GM12878 (cell line): Measurements from ENCODE around the gene CAMK4. TPM values are rescaled to one million over a fixed set of nuclear protein-coding genes. Genes with fewer than 3 reads are reported as not detected.

Source experiments
- ATAC-seq: fragments of 200-7000 bp; cut with Tn5 transposase; 3 replicates; pipeline ENCODE4 v1.9.1; 2020; ENCODE audit warnings: mild to moderate bottlenecking, moderate library complexity
- BruUV-seq: library from RNA; stranded (reverse); fragments of 400-500 nt; replicated peaks from 2 replicates; lab custom pipeline; 2021; lab: Mats Ljungman, UMichigan
- CTCF ChIA-PET: fragments of 300-600 bp; sonication (Branson Sonifier 250); formaldehyde crosslinking; extraction: SDS; loops from one replicate; lab custom pipeline; 2021; ENCODE audit warnings: inconsistent platforms; lab: Yijun Ruan, JAX
- POLR2A ChIA-PET: fragments of 350-600 bp; formaldehyde crosslinking; extraction: SDS; loops from one replicate; lab custom pipeline; 2021; ENCODE audit warnings: inconsistent platforms; lab: Charles Lee
- RAD21 ChIA-PET: fragments of 300-600 bp; sonication (Branson Sonifier 250); formaldehyde crosslinking; loops from one replicate; lab custom pipeline; 2023; ENCODE audit warnings: antibody characterized with exemption; ENCODE audit not compliant: unreplicated experiment; lab: Charles Lee
- SMC1A ChIA-PET: fragments of 300-600 bp; sonication (Branson Sonifier 250); formaldehyde crosslinking; loops from one replicate; lab custom pipeline; 2023; ENCODE audit not compliant: unreplicated experiment, uncharacterized antibody; lab: Charles Lee
- DNase-seq: peaks from one replicate; pipeline ENCODE4 v3.0.0-alpha.2; 2011; ENCODE audit warnings: low read depth, low spot score
- FAIRE-seq: peaks from 3 replicates; lab custom pipeline; 2011; peaks lifted over from hg19 to GRCh38; lab: Jason Lieb, UNC
- H2AFZ ChIP-seq: 2 replicates; pipeline ENCODE4 v1.6.0; 2011; ENCODE audit warnings: low read depth, low read length, control low read depth; ENCODE audit not compliant: control insufficient read depth
- H3K27ac ChIP-seq: 2 replicates; pipeline ENCODE4 v1.5.1; 2011; ENCODE audit warnings: control low read depth; ENCODE audit not compliant: control insufficient read depth, insufficient read depth
- H3K27me3 ChIP-seq, 2 experiments: replicated peaks in 1 of 2; 2 replicates each; pipeline versions ENCODE4 v1.6.0 to v1.6.1; 2011; ENCODE audit warnings: low read length in 1 of 2; ENCODE audit not compliant: control insufficient read depth in 2 of 2, insufficient read depth in 2 of 2
- H3K36me3 ChIP-seq, 2 experiments: 2 replicates each; pipeline ENCODE4 v1.5.1; 2011; ENCODE audit warnings: low read length in 1 of 2; ENCODE audit not compliant: control insufficient read depth in 2 of 2, insufficient read depth in 2 of 2
- H3K4me1 ChIP-seq: 2 replicates; pipeline ENCODE4 v1.6.1; 2011; ENCODE audit warnings: mild to moderate bottlenecking, low read length, moderate library complexity, mixed read lengths; ENCODE audit not compliant: control insufficient read depth, insufficient read depth
- H3K4me2 ChIP-seq: 2 replicates; pipeline ENCODE4 v1.6.0; 2011; ENCODE audit warnings: control low read depth; ENCODE audit not compliant: control insufficient read depth, insufficient read depth
- H3K4me3 ChIP-seq: fragments of 200-600 bp; sonication (generic); 2 replicates; pipeline ENCODE4 v1.5.1; 2016
- H3K79me2 ChIP-seq: 2 replicates; pipeline ENCODE4 v1.6.0; 2011; ENCODE audit warnings: low read length; ENCODE audit not compliant: control insufficient read depth, insufficient read depth
- H3K9ac ChIP-seq: 2 replicates; pipeline ENCODE4 v1.8.0; 2011; ENCODE audit warnings: low read length, control low read depth, mixed read lengths; ENCODE audit not compliant: control insufficient read depth, insufficient read depth
- H3K9me3 ChIP-seq: replicated peaks from 3 replicates; pipeline ENCODE4 v1.5.1; 2011; ENCODE audit warnings: mild to moderate bottlenecking, low read length; ENCODE audit not compliant: control insufficient read depth, insufficient read depth
- H4K20me1 ChIP-seq: 2 replicates; pipeline ENCODE4 v1.6.0; 2011; ENCODE audit not compliant: control insufficient read depth, insufficient read depth
- CHD4 ChIP-seq: fragments of 200-600 bp; sonication (generic); IDR thresholded peaks from 2 replicates; pipeline ENCODE4 v1.6.1; 2016; ENCODE audit warnings: mild to moderate bottlenecking
- NR2F1 ChIP-seq: fragments of 450-650 bp; conservative IDR thresholded peaks from 2 replicates; pipeline ENCODE4 v1.6.1; 2017; ENCODE audit warnings: mild to moderate bottlenecking
- YBX1 ChIP-seq: fragments of 450-650 bp; IDR thresholded peaks from 2 replicates; pipeline ENCODE4 v1.6.1; 2016; ENCODE audit warnings: antibody characterized with exemption
- WGBS: methylation state at CpG from one replicate; pipeline ENCODE4 v1.1.6; 2016; ENCODE audit warnings: low lambda C conversion rate; ENCODE audit not compliant: insufficient replicate concordance, insufficient coverage; ENCODE audit errors: missing lambda C conversion rate; 5-methylcytosine and 5-hydroxymethylcytosine counted together
- in situ Hi-C: fragments of 300-500 bp; cut with MboI; formaldehyde crosslinking; loops from 9 replicates; pipeline ENCODE4 v1.14.3; 2018; ENCODE audit warnings: mixed read lengths
- intact Hi-C: fragments of 100-400 bp; cut with micrococcal nuclease; formaldehyde crosslinking; loops from one replicate; pipeline ENCODE4 v1.14.2; 2022; ENCODE audit not compliant: unreplicated experiment
- polyA plus RNA-seq, 11 experiments: library from polyadenylated mRNA; depleted of rRNA in 4 of 11; unstranded in 6 of 11; stranded (reverse) in 5 of 11; fragments of >200 nt; fragmentation: Nextera tagmentation in 4 of 11; fragmentation: Illumina TruSeq in 1 of 11; extraction: Ambion mirVana in 4 of 11; extraction: Trizol in 1 of 11; gene quantifications; 1 replicate in 1 of 11; 2 replicates in 10 of 11; pipeline versions ENCODE4 v1.2.1 to v1.2.3, GENCODE V29; 2011 to 2016; ENCODE audit warnings: inconsistent platforms in 2 of 11, missing spikeins in 2 of 11, low read depth in 1 of 11
- total RNA-seq, 4 experiments: library from RNA; depleted of rRNA in 3 of 4; stranded (reverse); fragments of >200 nt in 3 of 4; fragmentation: Illumina TruSeq in 1 of 4; extraction: Trizol in 1 of 4; gene quantifications; 2 replicates each; pipeline versions ENCODE4 v1.2.1 to v1.2.3, GENCODE V29; 2013 to 2021
- TF ChIP-seq, protein P1 (sequence below): IDR thresholded peaks from 2 replicates; pipeline ENCODE4 v1.6.1; 2012; ENCODE audit warnings: low read depth, low read length, improper control_type of control experiment
- TF ChIP-seq, protein P2 (sequence below): fragments of 150-350 bp; IDR thresholded peaks from 2 replicates; pipeline ENCODE4 v1.6.1; 2016; ENCODE audit warnings: low read depth, low read length

The CAMK4 gene
- total and polyA plus RNA-seq, 10 of the 15 experiments (the other 5 are each of a cell fraction or from before 2014, with no cell fraction given) = 13.3 to 51.9 (median 35.3) TPM

DNA sequence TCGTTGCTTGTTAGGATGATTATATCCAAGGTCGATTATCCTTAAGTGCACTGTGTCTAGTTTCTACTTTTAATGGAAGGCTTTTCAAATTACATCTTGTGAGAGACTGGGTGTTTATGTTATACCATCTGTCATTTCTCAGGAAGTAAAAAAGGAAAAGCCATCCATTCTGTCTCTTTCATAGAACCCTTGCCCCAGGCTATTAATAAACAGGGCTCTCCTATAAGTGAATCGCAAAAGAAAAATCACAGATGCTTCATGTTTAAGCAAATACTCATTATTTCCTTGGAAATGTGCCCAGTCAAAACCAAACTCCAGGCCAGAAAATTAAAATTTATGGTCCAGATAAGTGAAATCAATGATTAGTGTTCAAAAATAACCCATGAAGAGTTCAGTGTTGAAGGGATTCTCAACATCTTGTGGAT lies 230.0 kb downstream of the CAMK4 start (continued):
- TF ChIP-seq, protein P1, sequence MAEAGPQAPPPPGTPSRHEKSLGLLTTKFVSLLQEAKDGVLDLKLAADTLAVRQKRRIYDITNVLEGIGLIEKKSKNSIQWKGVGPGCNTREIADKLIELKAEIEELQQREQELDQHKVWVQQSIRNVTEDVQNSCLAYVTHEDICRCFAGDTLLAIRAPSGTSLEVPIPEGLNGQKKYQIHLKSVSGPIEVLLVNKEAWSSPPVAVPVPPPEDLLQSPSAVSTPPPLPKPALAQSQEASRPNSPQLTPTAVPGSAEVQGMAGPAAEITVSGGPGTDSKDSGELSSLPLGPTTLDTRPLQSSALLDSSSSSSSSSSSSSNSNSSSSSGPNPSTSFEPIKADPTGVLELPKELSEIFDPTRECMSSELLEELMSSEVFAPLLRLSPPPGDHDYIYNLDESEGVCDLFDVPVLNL = no peak
- TF ChIP-seq, protein P2, sequence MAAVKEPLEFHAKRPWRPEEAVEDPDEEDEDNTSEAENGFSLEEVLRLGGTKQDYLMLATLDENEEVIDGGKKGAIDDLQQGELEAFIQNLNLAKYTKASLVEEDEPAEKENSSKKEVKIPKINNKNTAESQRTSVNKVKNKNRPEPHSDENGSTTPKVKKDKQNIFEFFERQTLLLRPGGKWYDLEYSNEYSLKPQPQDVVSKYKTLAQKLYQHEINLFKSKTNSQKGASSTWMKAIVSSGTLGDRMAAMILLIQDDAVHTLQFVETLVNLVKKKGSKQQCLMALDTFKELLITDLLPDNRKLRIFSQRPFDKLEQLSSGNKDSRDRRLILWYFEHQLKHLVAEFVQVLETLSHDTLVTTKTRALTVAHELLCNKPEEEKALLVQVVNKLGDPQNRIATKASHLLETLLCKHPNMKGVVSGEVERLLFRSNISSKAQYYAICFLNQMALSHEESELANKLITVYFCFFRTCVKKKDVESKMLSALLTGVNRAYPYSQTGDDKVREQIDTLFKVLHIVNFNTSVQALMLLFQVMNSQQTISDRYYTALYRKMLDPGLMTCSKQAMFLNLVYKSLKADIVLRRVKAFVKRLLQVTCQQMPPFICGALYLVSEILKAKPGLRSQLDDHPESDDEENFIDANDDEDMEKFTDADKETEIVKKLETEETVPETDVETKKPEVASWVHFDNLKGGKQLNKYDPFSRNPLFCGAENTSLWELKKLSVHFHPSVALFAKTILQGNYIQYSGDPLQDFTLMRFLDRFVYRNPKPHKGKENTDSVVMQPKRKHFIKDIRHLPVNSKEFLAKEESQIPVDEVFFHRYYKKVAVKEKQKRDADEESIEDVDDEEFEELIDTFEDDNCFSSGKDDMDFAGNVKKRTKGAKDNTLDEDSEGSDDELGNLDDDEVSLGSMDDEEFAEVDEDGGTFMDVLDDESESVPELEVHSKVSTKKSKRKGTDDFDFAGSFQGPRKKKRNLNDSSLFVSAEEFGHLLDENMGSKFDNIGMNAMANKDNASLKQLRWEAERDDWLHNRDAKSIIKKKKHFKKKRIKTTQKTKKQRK = no peak
- TF ChIP-seq NR2F1 = no peak
- no peak for TF ChIP-seq YBX1

DNA sequence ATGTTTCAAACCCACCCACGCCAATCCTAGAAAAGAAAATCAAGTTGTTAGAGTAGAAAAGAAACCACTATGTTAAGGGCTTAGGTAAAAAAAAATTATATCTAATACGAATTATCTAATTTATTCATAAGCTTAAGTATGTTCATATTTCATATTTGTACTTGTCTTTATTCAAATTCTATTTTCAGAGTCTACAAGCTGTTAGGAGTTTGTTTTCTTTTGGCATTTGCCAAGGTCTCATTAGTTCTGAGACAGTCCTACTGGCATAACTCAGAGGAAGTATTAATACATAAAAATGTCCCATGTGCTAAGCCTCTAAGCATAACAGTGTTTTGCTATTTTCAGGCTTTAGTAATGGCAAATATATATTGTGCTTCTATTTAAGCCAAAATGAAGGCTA lies 230.6 kb downstream of the CAMK4 start:
- ATAC-seq (no peak), DNase-seq (no peak), FAIRE-seq (no peak)
- H3K4me3 ChIP-seq = no peak overlapping the region
- H3K27ac ChIP-seq = no peak overlapping the region
- WGBS = 73% methylated on average over 2 of the region's 2 CpGs
- no peak overlapping the region for H3K4me2 ChIP-seq
- CTCF ChIA-PET = interaction anchor here (0.6 to 1.0 kb wide), 2 partner anchors 64 to 296 kb away, joined by 3 read pairs; no protein-coding TSS in a partner anchor
- intact Hi-C loops (no loop called here), in situ Hi-C loops (no loop called here)
- H3K9ac ChIP-seq = no peak overlapping the region
- no peak overlapping the region for H2AFZ ChIP-seq
- peaks cover 0 to 6% of the 10 kb centered on the region in 2 experiments; a peak in 1 of 4 replicates for H3K36me3 ChIP-seq
- no peaks in the 10 kb centered on the region; the same call in 2 of the 3 replicates for H3K9me3 ChIP-seq
- SMC1A ChIA-PET = interaction anchor here (0.7 to 1.2 kb wide), 4 partner anchors 9 to 134 kb away, joined by 3 read pairs; no protein-coding TSS in a partner anchor
- RAD21 ChIA-PET = no interaction called here
- no peaks in the 10 kb centered on the region for H4K20me1 ChIP-seq
- H3K4me1 ChIP-seq = no peaks in the 10 kb centered on the region
- H3K27me3 ChIP-seq = no peaks in the 10 kb centered on the region
- POLR2A ChIA-PET = no interaction called here
- no peaks in the 10 kb centered on the region for H3K79me2 ChIP-seq
- BruUV-seq = no TSS peak
- no peak for TF ChIP-seq CHD4
